Measurements from ENCODE around the gene IL17RA. TPM values are rescaled to one million over a fixed set of nuclear protein-coding genes. Genes with fewer than 3 reads are reported as not detected.

IL17RA gene
- total and polyA plus RNA-seq, 2 experiments from 2014 or later = 8.4 to 14.6 TPM

DNA sequence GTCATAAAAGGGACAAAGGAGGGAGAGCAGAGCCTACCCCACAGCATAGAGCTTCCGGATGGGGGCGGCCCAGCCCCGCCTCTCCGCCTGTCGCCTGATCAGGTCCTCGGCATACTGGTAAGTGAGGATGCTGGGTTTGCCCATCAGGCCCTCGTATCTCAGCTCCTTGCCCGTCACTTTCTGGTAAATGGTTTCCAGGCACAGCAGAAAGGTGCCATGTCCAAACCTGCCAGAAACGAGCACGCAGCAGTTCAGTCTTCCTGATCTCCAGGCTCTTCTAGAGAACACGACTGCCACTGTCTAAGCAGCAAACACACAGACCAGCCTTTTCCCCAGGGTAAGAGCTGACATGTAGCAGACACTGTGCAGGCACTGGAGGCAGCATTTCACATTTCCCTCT is 53.7 kb downstream of the IL17RA start:
- DNase-seq (ENCODE audit: low spot score) = no peak
- Histone ChIP-seq H3K36me3 (replicated peaks; ENCODE audit: insufficient read depth, low read depth) (no peaks in the 10 kb centered on the region), H3K79me2 (no peaks in the 10 kb centered on the region), H2AFZ (no peak overlapping the region), H3K27ac (no peak overlapping the region), H3K4me1 (ENCODE audit: insufficient read depth) (no peaks in the 10 kb centered on the region), H3K9me2 (replicated peaks; ENCODE audit: insufficient read depth) (no peaks in the 10 kb centered on the region), H4K20me1 (ENCODE audit: insufficient read depth, poor library complexity, severe bottlenecking) (no peaks in the 10 kb centered on the region), H3K4me3 (no peak overlapping the region), H3K9me3 (ENCODE audit: low read depth) (no peaks in the 10 kb centered on the region), H3K27me3 (no peaks in the 10 kb centered on the region), H3K4me2 (no peak overlapping the region)
- WGBS (ENCODE audit: low lambda C conversion rate, missing lambda C conversion rate) = 82% methylated on average over 11 of the region's 11 CpGs
- TF ChIP-seq EZH2 (IDR thresholded peaks at IDR 0.05; ENCODE audit: borderline replicate concordance) = no peak
- no peak for TF ChIP-seq EZH2phosphoT487 (IDR thresholded peaks at IDR 0.05; ENCODE audit: low read depth, severe bottlenecking, unreplicated experiment)
- TF ChIP-seq, protein P1, sequence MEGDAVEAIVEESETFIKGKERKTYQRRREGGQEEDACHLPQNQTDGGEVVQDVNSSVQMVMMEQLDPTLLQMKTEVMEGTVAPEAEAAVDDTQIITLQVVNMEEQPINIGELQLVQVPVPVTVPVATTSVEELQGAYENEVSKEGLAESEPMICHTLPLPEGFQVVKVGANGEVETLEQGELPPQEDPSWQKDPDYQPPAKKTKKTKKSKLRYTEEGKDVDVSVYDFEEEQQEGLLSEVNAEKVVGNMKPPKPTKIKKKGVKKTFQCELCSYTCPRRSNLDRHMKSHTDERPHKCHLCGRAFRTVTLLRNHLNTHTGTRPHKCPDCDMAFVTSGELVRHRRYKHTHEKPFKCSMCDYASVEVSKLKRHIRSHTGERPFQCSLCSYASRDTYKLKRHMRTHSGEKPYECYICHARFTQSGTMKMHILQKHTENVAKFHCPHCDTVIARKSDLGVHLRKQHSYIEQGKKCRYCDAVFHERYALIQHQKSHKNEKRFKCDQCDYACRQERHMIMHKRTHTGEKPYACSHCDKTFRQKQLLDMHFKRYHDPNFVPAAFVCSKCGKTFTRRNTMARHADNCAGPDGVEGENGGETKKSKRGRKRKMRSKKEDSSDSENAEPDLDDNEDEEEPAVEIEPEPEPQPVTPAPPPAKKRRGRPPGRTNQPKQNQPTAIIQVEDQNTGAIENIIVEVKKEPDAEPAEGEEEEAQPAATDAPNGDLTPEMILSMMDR (IDR thresholded peaks at IDR 0.05; ENCODE audit: poor library complexity) = no peak

DNA sequence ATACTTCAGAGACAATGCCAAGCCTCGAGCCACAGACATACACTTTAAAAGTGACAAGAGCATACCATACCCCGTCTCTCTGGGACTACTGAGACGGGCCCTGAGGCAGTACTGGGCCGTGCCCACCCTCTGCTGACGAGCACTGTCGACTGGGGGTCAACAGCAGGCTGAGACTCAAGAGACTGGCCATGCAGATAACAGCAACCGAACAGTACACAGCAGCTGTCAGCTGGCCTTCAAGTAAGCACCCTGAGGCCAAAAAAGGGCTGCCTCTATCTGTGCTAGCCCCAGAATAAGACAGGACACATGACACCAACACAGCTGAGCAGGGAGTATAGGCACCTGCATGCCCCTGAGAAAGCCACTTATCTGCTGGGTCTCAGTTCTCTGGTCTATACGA is 55.2 kb downstream of the IL17RA start:
- no peaks in the 10 kb centered on the region for H3K4me1 ChIP-seq (ENCODE audit: insufficient read depth)
- 73% methylated on average over 8 of the region's 8 CpGs for WGBS (ENCODE audit: low lambda C conversion rate, missing lambda C conversion rate)
- TF ChIP-seq, protein P1 (IDR thresholded peaks at IDR 0.05; ENCODE audit: poor library complexity) = no peak
- no peak for TF ChIP-seq EZH2 (IDR thresholded peaks at IDR 0.05; ENCODE audit: borderline replicate concordance)
- TF ChIP-seq EZH2phosphoT487 (IDR thresholded peaks at IDR 0.05; ENCODE audit: low read depth, severe bottlenecking, unreplicated experiment) = no peak
- no peak overlapping the region for H2AFZ ChIP-seq
- H3K9me3 ChIP-seq (ENCODE audit: low read depth) = no peaks in the 10 kb centered on the region
- H3K9me2 ChIP-seq (replicated peaks; ENCODE audit: insufficient read depth) = no peaks in the 10 kb centered on the region
- DNase-seq (ENCODE audit: low spot score) = no peak
- no peak overlapping the region for H3K4me2 ChIP-seq
- no peaks in the 10 kb centered on the region for H4K20me1 ChIP-seq (ENCODE audit: insufficient read depth, poor library complexity, severe bottlenecking)
- H3K36me3 ChIP-seq (replicated peaks; ENCODE audit: insufficient read depth, low read depth) = no peaks in the 10 kb centered on the region
- no peaks in the 10 kb centered on the region for H3K27me3 ChIP-seq
- no peaks in the 10 kb centered on the region for H3K79me2 ChIP-seq
- no peak overlapping the region for H3K4me3 ChIP-seq
- no peak overlapping the region for H3K27ac ChIP-seq

DNA sequence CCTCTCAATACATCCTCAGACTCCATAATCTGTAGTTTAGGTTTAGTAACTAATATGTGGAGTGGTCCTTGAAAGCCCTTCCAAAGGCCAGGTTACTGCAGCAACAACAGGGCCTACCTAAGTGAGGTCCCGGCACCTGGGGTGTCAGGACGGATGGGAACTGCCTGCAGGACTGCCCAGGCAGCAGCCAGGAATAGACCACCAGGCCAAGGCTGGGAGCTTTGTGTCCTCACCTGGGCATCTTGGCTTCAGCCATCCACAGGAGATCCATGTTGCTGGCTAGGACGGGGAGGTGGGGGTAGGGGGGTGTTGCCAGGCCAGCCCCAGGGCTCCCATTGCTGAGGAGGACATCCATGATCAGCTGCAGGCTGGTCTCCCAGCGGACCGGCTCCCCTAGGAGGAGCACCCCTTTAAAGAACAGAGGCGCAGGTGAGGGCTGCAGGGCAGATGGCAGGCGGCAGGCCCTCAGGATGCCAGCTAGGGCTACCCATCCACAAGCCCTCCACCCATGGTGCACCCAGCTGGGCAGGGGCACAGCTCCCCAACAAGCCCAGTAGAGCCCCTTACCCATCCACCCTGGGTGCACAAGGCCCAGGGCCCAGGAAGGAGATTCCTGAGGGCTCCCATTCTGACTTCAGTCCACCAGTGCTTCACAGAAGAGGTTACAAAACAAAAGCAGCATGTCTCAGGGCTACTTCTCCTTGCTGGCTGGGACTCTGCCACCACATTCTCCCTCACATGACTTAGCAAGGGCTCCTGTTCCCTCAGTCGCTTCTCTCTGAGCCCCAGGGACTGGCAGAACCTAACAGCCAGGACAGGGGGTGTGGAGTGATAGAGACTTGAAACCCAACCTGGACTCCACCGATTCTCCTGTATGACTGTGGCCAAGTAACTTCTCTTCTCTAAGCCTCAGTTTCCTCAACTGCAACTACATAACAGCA is 56.3 kb downstream of the IL17RA start:
- Histone ChIP-seq H3K36me3 (replicated peaks; ENCODE audit: insufficient read depth, low read depth) (no peaks in the 10 kb centered on the region), H3K9me3 (ENCODE audit: low read depth) (no peaks in the 10 kb centered on the region), H3K4me3 (no peak overlapping the region), H3K9me2 (replicated peaks; ENCODE audit: insufficient read depth) (no peaks in the 10 kb centered on the region), H3K79me2 (no peaks in the 10 kb centered on the region), H2AFZ (no peak overlapping the region), H4K20me1 (ENCODE audit: insufficient read depth, poor library complexity, severe bottlenecking) (no peaks in the 10 kb centered on the region), H3K4me1 (ENCODE audit: insufficient read depth) (no peaks in the 10 kb centered on the region), H3K4me2 (no peak overlapping the region), H3K27ac (no peak overlapping the region), H3K27me3 (no peaks in the 10 kb centered on the region)
- no peak for TF ChIP-seq EZH2phosphoT487 (IDR thresholded peaks at IDR 0.05; ENCODE audit: low read depth, severe bottlenecking, unreplicated experiment)
- no peak for TF ChIP-seq EZH2 (IDR thresholded peaks at IDR 0.05; ENCODE audit: borderline replicate concordance)
- TF ChIP-seq, protein P1 (IDR thresholded peaks at IDR 0.05; ENCODE audit: poor library complexity) = no peak
- WGBS (ENCODE audit: low lambda C conversion rate, missing lambda C conversion rate) = 92% methylated on average over 9 of the region's 9 CpGs
- DNase-seq (ENCODE audit: low spot score) = no peak

Data from hepatocyte (in vitro differentiated cells).